NCI-H1436 treated with DMSO at 0.1 percent for 48 hours (cell line): ENCODE measurements around the gene GALK2.
"Not testable (repeated sequence)": the region's sequence is repeated elsewhere in the genome, so short reads cannot be mapped to it uniquely, and the experiment has no call there.

ENCODE experiments used
- DNase-seq: peaks from one replicate; lab custom pipeline; 2025; lab: John Stamatoyannopoulos, UW

Gene GALK2

DNA sequence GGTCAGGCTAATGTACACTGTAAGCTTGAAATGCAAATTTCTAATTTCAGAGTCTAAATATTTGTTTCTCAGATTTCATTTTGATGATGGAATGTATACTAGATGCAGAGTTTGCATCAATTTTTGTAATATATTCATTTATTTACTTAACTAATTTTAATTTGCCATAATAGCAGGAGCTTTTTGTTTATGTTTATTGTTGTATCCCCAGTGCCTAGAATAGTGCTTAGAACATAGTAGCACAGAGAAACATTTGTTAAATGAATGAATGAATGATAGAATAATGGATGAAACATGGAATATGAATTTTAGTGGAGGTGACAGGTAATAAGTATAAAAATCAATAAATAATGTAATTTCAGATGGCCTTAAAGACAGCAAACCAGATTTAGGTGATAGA lies 5.2 kb upstream of the GALK2 start:
- no peak for DNase-seq

- no peak for DNase-seq
These were observed 2.0 kb upstream of the GALK2 start for GRCh38 chr15:49168016-49168415.

DNA sequence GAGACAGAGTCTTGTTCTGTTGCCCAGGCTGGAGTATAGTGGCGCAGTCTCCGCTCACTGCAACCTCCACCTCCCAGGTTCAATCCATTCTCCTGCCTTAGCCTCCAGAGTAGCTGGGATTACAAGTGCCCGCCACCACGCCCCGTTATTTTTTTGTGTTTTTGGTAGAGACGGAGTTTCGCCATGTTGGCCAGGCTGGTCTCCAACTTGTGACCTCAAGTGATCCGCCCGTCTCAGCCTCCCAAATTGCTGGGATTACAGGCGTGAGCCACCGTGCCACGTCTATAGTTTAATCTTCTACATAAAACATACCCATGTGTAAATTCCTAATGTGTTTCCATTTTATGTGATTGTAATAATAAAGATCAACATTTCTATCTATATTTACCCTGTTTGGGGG lies 1.7 kb downstream of the GALK2 start:
- DNase-seq: no peak

- DNase-seq: no peak
These were observed 4.9 kb downstream of the GALK2 start for GRCh38 chr15:49174902-49175301.

DNA sequence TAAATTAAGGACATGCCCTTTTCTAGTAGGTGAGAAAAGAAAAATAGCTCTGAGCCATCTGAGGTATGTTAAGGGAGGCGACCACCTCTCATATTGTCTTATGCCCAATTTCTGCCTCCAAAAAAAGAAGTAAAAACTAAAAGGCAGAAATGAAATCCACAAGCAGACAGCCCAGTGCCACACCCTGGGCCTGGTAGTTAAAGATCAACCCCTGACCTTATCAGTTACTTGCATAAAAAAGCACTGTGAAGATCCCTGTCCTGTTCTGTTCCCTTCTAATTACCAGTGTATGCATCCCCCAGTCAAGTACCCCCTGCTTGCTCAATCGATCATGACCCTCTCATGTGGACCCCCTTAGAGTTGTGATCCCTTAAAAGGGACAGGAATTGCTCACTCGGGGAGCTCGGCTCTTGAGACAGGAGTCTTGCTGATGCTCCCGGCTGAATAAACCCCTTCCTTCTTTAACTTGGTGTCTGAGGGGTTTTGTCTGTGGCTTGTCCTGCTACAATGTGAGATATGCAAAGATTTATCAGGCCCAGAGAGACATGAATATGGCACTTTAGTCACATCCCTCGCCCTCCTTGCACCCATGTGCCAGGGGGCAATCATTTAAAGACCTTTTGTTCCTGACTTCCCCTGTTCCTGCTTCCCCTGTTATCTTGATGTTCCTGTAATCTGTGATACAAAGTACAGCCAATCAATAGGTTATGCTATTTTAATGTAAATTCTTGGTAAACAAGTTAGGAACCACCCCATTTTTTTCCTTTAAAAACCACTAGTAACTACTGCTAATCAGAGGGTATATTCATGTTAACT lies 5.7 kb downstream of the GALK2 start:
- not testable (repeated sequence) for DNase-seq

DNA sequence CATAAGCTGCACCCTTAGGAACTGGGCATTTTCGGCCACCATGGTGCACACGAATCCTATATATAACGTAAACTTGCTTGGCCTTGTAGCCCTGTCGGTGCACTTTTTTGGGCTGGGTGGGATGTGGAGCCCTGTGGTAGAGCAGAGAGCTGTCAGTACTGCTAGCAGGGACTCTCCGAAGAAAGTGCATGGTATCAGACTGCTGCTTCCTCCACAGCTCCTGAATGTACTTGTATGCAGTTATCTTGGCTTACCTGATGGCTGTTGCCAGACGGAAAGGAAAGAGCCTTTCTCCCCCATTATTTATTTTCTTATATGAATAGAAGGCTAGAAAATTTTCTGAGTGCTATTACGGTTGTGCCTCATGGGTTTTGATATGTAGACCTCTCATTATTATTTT lies 8.4 kb downstream of the GALK2 start:
- DNase-seq: no peak

DNA sequence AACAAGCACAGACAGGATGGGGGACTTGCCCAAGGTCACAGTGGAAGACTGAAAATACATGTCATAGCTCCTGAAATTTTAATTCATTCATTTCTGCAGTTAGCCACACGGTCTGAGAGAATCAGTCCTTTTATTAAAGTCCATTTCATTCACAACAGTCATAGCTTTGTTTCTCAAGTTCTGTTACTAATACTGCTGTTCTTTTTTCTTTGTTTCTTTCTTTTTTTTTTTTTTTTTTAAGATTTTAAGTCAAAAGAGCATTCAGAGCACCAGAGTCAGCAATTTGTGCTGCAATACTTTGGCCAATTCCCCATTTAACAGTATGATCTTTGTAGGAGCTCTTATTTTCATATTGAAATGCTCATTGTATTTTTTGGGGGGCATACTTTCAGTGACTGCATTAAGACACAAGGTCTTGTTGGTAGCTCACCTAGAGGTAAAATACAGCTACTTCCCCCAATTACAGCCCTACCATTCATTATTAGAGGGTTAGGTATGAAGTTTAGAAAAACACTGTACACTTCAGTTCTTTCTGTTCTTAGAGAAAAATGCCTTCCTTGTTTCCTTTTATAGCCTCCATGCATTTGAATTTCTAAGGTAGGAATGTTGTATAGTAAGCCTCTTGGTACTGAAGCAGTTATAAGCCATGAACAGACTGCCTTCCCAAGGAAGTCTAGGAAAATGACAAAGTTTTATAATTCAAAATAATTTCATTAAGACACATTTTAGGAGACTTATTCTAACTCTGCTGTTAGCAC lies 9.6 kb downstream of the GALK2 start:
- DNase-seq: no peak

- DNase-seq: no peak
These were observed 12.1 kb downstream of the GALK2 start for GRCh38 chr15:49182128-49182527.

DNA sequence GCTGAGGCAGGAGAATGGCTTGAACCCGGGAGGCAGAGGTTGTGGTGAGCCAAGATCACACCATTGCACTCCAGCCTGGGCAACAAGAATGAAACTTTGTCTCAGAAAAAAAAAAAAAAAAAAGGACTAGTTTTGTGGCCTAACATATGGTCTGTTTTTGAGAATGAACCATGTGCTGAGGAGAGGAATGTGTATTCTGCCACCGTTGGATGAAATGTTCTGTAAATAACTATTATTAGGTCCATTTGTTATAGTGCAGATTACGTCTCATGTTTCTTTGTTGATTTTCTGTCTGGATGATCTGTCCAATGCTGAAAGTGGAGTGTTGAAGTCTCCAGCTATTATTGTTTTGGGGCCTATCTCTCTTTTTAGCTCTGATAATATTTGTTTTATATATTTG lies 13.7 kb downstream of the GALK2 start:
- DNase-seq: not testable (repeated sequence)

DNA sequence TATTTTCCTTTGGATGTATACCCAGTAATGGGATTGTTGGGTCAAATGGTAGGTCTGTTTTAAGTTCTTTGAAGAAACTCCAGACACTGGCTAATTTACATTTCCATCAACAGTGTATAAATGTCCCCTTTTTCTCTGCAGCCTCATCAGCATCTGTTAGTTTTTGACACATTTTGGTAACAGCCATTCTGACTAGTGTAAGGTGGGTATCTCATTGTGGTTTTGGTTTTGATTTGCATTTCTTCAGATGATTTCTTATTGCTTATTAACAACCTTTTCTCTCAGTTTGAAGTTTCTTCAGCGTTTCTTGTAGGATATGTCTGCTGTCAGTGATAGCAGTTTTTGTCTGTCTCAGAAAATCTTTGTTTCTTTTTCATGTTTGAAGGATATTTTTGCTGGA lies 15.4 kb downstream of the GALK2 start:
- no peak for DNase-seq

GRCh38 chr15:49187549-49188245 lies 17.6 kb downstream of the GALK2 start:
- no peak for DNase-seq

DNA sequence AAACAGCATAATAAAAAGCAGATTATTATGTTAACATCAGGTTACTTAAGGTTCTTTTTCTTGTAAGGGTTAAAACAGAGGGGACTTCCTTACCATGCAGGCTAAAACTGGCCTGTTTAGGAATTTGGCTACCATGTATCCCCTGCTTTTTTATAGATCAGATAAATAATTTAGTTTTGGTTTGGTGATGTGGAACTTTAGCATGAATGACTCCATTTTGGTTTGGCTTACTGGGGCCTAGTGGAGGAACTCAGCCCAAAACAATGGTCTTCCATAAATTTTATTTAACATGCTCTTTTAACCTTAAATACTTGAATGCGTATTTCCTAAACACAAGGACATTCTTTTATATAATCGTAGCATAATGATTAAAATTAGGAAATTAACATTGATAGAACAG lies 18.9 kb downstream of the GALK2 start:
- DNase-seq: no peak

DNA sequence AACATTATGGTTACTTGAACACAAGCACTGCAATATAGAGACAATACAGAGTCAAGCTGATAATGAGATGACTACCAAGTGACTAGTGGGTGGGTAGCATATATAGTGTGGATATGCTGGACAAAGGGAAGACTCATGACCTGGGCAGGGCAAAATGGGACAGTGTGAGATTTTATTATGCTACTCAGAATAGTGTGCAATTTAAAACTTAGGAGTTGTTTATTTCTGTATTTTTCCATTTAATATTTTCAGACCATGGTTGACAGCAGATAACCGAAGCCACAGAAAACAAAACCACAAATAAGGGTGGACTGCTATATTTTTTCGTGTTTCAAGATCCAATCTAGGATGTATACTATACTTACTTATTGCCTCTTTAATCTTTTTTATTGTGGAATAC lies 19.6 kb downstream of the GALK2 start:
- DNase-seq: no peak

DNA sequence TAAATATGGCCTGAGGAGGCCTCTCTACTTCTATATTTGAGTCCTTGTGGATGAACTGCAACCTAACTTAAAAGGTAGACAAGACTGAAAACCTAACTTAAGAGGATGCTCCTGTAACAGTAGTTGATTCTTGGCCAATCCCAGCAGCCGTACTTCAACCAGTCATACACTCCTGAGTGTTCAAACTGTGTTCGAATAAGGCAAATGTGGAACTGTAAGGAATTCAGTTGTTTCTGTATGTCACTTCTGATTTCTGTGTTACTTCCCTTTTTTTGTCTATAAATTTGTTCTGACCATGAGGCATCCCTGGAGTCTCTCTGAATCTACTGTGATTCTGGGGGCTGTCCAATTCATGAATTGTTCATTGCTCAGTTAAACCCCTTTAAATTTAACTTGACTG lies 20.5 kb downstream of the GALK2 start:
- DNase-seq: no peak

- DNase-seq: no peak
These were observed 21.8 kb downstream of the GALK2 start for GRCh38 chr15:49191892-49192291.

DNA sequence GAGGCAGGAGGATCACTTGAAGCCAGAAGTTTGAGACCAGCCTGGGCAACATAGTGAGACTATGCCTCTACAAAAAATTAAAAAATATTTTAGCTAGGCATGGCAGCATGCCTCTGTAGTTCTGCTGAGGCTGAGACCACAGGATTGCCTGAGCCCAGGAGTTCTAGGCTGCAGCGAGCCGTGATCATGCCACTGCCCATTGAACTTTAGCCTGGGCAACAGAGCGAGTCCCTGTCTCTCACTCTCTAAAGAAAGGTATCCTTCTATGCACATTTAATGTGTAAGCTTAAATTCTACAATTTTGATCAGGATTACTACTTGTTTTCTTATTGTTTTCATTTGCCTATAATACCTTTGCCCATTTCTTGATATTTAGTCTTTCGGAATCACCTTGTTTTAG lies 26.8 kb downstream of the GALK2 start:
- DNase-seq: no peak

- no peak for DNase-seq
These were observed 29.6 kb downstream of the GALK2 start for GRCh38 chr15:49199666-49200065.

GRCh38 chr15:49200347-49200746 lies 30.3 kb downstream of the GALK2 start:
- DNase-seq: no peak

GRCh38 chr15:49208102-49208501 lies 38.1 kb downstream of the GALK2 start:
- not testable (repeated sequence) for DNase-seq

DNA sequence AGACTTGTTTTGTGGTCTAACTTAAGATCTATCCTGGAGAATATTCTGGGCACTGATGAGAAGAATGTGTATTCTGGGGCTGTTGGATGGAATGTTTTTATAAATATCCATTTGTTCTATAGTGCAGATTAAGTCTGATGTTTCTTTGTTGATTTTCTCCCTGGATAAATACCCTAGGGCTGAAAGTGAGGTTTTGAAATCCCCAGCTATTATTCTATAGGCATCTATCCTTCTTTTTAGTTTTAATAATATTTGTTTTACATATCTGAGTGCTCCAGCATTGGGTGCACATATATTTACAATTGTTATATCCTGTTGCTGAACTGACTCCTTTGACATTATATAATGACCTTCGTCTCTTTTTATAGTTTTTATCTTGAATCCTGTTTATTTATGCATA lies 42.9 kb downstream of the GALK2 start:
- DNase-seq: no peak

DNA sequence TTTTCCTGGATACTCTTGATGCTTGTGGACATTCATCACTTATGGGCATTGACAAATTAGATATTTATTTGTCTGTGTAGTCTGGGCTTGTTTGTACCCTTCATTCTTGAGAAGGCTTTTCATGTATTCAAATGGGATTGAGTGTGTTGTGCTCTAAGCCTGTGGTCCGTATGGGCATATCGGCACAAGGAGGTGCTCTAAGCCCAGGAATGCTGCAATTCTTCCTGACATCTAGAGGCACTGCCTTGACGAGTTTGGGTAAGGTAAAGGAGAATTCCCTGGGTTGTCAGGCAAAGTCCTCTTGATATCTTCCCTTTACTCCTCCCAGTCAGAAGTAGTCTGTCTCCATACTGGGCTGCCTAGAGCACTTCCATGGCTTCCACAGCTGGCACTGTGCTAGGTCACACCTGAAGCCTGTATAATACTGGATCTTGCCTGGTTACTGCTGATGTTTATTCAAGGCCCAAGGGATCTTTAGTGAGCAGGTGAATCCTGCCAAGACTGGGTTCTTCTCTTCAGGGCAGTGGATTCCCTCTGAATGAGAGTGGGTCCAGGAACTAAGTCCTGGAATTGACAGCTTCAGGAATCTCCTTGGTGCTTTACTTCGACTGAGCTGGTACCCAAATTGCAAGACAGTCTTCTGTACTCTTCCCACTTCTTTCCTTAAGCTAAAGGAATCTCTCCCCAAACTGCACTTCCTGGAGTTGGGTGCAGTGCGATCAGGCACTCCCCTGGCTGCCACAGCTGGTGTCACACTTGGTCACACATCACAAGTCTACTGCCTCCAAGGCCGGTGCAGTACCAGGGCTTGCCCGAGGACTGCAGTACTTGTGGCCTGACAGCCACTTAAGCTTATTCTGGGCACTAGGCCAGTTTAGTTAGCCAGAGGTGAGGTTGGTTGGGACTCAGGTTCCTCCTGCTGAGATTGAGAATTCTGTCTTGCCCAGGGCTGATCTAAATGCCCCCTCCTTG lies 46.0 kb downstream of the GALK2 start:
- DNase-seq: no peak
